Omental fat pad (tissue), 4 donors: Measurements from ENCODE around the gene ARHGAP15. TPM values are rescaled to one million over a fixed set of nuclear protein-coding genes. Genes with fewer than 3 reads are reported as not detected.

Experiments
- ATAC-seq: fragments of 150-250 bp; one replicate; pipeline ENCODE4 v1.9.1; 2016; ENCODE audit warnings: mild to moderate bottlenecking, moderate library complexity; ENCODE audit not compliant: low FRiP score
- DNase-seq: peaks from one replicate; pipeline ENCODE4 v3.0.0-alpha.2; 2019; ENCODE audit warnings: low spot score
- total RNA-seq, 4 donors: library from RNA; depleted of rRNA; stranded (reverse); fragments of >200 nt; gene quantifications; one replicate each; pipeline ENCODE4 v1.1.0, GENCODE V29; 2016
- TF ChIP-seq, protein P1 (sequence below), 3 donors: fragments of 450-650 bp; IDR thresholded peaks; one replicate each; pipeline ENCODE4 v1.5.1; 2016 to 2017; ENCODE audit warnings: antibody characterized with exemption in 3 of 3, mild to moderate bottlenecking in 3 of 3, moderate library complexity in 2 of 3

Gene ARHGAP15
- total RNA-seq, 4 donors from 2014 or later, result 12.2 to 27.6 (median 20.7) TPM

GRCh38 chr2:143802871-143803650 lies 673.8 kb downstream of the ARHGAP15 start:
- TF ChIP-seq, protein P1, sequence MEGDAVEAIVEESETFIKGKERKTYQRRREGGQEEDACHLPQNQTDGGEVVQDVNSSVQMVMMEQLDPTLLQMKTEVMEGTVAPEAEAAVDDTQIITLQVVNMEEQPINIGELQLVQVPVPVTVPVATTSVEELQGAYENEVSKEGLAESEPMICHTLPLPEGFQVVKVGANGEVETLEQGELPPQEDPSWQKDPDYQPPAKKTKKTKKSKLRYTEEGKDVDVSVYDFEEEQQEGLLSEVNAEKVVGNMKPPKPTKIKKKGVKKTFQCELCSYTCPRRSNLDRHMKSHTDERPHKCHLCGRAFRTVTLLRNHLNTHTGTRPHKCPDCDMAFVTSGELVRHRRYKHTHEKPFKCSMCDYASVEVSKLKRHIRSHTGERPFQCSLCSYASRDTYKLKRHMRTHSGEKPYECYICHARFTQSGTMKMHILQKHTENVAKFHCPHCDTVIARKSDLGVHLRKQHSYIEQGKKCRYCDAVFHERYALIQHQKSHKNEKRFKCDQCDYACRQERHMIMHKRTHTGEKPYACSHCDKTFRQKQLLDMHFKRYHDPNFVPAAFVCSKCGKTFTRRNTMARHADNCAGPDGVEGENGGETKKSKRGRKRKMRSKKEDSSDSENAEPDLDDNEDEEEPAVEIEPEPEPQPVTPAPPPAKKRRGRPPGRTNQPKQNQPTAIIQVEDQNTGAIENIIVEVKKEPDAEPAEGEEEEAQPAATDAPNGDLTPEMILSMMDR (IDR thresholded peaks at IDR 0.05), result no peak
- no peak for ATAC-seq
- DNase-seq, result no peak

- DNase-seq (no peak), ATAC-seq (no peak)
- TF ChIP-seq, protein P1 (IDR thresholded peaks at IDR 0.05), result no peak
Observed at GRCh38 chr2:143803936-143804335, 674.7 kb downstream of the ARHGAP15 start.

- DNase-seq, result no peak
- TF ChIP-seq, protein P1 (IDR thresholded peaks at IDR 0.05), result no peak
- no peak for ATAC-seq
Observed at GRCh38 chr2:143805666-143806065, 676.4 kb downstream of the ARHGAP15 start.

GRCh38 chr2:143807192-143807591 lies 678.0 kb downstream of the ARHGAP15 start:
- TF ChIP-seq, protein P1 (IDR thresholded peaks at IDR 0.05), result no peak
- ATAC-seq, result no peak
- DNase-seq, result no peak

- ATAC-seq (no peak), DNase-seq (no peak)
Observed at GRCh38 chr2:143807671-143808070, 678.5 kb downstream of the ARHGAP15 start.

DNA sequence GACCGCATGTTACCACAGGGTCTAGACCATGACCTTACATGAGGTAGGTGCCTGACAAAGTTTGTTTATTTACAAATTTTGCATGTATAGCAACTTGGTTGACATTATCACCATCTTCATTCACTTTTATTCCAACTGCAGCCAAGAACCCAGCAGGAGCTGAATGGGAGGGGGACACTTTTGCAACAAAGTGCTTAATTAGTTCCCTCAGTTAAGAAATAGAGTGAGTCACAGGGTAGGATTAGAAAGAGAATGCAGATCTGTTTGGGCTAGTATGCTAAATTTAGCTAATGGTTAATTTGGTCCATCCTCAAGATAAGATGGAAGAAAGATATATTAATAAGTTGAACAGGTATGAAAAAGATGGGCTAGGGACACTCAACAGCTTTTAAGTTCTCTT lies 678.9 kb downstream of the ARHGAP15 start:
- ATAC-seq, result no peak

More at GRCh38 chr2:143807671-143808070, 678.5 kb downstream of the ARHGAP15 start:
- TF ChIP-seq, protein P1 (IDR thresholded peaks at IDR 0.05), result no peak

More for the DNA sequence above, 678.9 kb downstream of the ARHGAP15 start:
- no peak for DNase-seq
- TF ChIP-seq, protein P1 (IDR thresholded peaks at IDR 0.05), result no peak
